GM21825 (cell line): ENCODE results near the gene TIE1.

Source experiments
- ATAC-seq: cut with Tn5 transposase; IDR thresholded peaks from one replicate; pipeline ENCODE4 v1.9.1; 2021; ENCODE audit warnings: mild to moderate bottlenecking, moderate library complexity; ENCODE audit not compliant: unreplicated experiment

Gene TIE1

DNA sequence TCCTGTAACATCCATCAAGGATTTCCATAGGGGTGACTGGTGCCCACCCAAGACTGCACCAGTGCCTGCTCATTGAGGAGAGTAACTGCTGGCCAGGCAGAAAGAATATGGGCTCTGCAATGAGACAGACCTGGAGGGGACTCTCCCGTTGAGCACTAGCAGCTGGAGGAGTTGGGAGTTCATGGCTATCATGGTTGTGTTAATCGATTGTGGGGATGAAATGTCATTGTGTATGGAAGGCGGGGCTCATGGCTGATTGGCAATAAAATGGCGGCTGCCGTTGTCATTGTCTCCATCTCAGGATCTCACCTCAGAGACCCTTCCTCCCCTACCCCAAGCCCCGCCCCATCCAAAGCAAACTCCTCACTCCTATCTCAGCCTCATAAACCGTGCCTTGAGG, 27.1 kb upstream of the TIE1 start:
- ATAC-seq, result no peak

- ATAC-seq, result no peak
These were observed 26.5 kb upstream of the TIE1 start for GRCh38 chr1:43274125-43274803.

GRCh38 chr1:43274804-43275180, 26.0 kb upstream of the TIE1 start:
- no peak for ATAC-seq

DNA sequence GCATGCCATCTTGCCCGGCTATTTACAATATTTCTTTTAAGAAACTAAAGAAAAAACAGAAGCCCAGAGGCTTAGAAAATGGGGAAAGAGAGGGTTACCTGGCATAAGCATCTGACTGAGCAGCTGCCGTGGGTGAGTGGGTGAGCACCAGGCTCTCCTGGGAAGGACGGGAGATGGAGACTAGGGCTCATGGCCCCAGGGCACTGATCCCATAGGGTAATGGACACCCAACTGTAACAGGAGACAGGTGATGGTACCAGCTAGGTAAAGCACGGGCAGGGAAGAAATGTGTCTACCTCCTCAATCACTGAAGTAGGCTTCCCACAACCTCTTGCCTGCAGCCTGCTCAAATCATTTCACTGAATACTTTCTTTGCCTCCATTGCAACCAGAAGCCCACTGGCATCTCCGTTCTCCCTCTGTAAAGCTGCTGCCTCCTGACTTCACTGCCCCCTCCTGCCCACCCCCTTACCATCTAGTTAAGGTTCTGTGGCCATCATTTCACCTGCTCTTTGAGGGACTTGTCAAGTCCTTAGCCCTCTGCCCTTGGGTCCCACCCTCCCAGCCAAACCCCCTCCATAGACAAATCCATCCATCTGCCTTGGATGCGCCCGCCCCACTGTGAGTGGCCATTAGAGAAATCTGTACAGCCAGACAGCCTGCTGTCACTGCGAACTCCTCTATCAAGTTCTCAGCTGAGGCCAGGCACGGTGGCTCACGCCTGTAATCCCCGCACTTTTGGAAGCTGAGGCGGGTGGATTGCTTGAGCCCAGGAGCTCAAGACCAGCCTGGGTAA, 24.8 kb upstream of the TIE1 start:
- no peak for ATAC-seq

DNA sequence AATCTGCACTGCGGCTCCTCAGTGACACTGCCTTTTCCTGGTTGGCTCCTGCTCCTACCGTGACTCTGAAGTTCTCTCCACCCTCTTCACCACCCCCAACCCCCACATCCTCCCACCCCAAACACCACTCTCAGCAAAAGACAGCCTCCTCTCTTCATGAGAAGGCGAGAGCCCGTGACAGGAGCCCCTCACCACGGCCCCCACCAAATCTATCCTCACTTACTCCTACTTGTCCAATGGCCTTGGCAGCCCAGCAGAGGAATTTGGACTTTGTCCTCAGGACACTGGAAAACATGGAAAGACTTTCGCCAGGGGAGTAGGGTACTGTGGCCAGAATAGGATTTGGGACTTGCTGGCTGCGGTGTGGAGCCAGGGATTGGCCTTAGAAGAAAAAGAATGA, 24.1 kb upstream of the TIE1 start:
- ATAC-seq, result no peak

DNA sequence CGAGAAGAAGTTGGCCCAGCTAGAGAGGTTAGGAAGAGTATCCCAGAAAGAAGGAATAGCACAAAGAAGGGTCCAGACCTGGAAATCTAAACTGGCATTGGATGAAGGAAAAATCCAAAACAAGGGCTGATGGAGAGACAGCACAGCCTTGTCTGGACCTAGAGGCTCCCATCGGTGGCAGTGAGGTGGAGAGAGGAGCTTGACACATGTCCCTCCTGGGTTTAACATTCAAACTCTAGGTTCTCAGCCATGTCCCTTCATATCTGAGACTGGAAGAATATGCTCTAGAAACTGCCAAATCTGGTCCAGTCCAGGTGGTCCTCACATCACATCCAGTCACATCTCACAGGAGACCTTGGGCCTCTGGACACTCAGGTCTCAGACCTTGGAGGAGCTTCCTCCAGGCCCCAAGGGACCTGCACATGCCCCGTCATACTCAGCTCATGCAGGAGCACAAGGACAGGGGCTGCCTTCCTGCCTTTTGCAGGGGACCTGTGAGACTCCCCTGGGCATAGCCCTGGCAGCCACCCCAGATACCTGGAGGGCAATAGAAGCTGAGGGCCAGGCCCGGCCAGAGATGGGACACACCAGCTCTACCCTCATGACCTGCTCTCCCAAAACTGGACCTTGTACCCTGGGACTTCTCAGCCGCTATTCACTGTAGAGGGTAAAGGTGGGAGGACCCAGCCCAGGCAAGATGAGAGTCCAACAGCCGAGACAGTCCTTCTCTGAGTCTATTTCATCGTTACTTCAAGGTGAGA, 23.5 kb upstream of the TIE1 start:
- ATAC-seq, result no peak

- no peak for ATAC-seq
These were observed 21.6 kb upstream of the TIE1 start for GRCh38 chr1:43279161-43279560.

DNA sequence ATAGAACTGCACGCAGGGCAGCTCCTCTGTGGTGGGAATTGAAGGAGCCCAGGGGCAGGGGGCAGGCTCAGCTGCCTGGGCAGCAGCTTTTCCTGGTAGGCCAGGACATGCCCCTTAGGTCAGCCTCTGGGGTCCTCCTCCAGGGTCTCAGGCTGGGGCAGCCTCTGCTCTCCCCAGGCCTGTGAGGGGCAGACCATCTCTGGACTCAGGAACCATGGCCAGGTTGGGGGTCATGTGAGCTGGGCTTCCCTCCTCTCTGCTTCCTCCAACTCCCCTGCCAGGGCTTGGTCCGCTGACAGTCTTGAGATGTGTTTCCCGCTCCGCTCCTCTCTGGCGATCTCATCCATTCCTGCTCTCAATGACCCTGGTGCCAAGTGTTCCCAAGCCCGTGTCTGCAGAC, 21.1 kb upstream of the TIE1 start:
- ATAC-seq, result no peak

DNA sequence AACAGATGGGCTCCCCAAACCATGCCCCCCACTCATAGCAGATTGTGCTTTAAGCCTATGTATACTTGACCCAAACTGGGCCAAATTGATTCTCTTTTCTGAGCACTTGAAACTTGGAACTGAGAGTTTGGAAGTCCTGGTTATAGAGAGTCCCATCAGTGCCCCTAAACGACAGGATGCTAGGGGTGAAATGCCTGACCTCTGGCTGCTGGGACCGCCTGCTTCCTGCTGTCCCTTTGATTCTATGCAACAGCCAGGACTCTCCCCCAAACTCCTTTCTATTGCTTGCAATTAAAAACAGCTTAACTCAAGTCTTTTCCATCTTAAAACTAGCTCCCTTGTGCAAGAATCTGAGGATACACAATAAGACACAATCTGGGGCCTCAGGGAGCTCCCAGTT, 20.1 kb upstream of the TIE1 start:
- ATAC-seq, result no peak

DNA sequence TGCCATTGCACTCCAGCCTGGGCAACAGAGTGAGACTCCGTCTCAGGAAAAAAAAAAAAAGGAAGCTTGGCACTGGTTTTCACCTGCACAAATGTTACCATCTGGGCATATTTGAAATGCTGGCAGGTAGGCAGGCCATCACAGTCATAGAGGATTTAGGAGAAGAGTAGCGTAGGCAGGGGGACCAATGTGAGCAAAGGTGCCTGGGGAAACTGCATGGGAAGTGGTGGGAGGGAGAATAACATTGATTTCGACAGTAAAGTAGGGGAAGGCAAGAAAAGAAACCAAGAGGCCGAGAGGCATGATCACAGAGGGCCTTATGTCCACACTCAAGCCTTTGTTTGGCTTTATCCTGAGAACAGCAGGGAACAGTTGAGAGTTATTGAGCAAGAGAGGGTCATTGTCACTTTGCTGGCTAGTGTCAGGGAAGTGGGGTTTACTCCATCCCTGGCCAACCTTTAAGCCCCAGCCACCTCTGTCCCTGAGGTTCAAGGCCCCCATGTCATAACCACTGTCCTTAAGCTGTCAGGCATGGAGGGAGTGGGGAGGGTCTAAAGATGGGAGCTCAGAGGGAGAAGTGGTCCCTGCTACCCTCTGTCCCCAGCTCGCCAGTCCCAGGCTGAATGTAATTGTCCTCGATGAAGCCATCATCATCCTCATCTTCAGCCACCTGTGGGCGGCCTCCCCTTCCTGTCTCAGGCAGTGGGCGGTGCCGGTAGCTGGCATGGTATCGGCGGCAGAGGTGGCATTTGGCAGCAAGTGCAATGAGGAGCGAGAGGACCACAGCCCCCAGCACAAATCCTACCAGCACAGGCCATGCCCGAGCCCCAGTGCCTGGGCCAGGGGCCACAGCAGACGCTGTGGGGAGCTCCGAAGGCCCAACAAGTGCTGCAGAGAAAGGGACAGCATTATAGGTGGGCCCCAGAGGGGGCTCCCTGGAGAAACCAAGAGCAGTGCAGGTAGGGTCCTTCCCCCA, 18.3 kb upstream of the TIE1 start:
- ATAC-seq, result no peak

DNA sequence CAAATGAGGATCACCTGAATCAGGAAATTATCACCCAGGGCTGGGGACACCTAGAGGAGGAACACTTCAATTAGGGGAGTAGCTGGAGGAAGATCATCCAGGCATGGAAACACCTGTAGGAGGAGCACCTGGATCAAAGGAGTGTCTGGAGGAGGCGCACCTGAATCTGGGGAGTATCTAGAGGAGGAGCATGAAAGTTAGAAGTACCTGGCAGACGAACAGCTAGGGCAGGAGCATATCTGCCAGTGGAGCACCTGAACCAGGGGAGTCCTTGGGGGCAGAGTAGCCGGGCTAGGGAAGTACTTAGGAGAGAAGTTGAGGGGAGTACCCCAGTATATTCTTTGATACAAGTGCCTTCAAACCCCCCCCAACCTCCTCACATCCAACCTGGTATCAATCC, 16.7 kb upstream of the TIE1 start:
- no peak for ATAC-seq

DNA sequence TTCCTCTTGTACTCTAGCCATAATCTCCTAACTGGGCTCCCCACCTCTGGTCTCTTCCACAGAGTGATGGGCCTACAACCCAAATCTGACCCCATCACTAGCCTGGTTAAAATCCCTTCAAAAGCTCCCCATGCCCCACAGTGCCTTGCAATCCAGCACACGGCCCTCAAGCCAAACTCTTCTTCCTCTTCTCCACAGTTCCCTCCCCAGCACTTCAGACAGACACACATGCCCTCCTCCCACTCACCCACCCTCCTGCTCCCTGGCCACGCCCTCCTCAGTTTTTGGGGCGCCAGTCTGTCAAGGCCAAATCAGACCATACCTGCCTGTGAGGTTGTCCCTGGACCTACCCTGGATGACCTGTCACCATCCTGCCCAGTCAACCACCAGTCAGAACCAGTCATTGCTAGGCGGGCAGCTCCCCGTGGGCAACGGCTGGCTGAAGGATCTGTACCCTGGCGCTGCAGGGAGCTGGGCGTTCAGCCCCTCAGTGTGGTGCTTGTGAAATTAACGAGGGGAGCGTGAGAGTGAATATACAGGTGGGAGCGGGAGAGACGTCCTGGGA, 16.2 kb upstream of the TIE1 start:
- no peak for ATAC-seq

DNA sequence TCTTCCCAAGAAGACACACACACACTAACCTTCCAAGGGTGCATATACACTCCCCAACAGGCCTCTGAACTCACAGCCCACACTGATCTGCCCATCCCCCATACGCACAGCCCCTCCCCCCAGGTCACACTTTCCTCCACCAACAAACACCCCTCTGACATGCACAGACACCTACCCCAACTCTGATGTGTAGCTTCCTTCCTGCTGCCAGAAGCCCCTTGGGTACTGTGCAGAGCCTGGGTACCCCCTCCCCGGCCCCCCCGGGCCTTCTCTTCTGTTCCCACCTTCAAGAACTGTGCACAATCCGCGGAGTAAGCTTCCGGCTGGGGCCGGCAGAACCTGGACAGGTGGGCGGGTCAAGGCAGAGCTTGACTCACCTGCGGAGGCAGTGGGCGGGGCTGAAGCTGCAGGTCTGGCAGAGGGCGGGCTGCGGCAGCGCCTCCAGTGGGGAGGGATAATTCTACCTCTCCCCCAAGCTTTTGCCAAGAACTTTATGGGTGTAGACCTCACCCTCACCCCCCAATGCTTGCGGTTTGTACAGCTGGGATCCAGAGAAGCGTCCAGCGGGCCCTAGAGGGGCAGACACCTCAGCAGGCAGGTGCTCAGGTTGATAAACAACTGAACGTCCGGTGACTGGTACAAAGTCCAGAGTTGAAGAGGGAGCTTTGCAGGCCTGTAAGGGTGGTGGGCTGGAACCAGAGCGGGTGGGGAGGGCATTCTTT, 15.4 kb upstream of the TIE1 start, which contains the start of gene C1orf210:
C1orf210 (minus strand) TSS at position 313 of the 722 bp plus-strand sequence. CDS start 2,311 bp downstream, outside the sequence.
- no peak for ATAC-seq

GRCh38 chr1:43286115-43286514, 14.7 kb upstream of the TIE1 start:
- ATAC-seq, result no peak

DNA sequence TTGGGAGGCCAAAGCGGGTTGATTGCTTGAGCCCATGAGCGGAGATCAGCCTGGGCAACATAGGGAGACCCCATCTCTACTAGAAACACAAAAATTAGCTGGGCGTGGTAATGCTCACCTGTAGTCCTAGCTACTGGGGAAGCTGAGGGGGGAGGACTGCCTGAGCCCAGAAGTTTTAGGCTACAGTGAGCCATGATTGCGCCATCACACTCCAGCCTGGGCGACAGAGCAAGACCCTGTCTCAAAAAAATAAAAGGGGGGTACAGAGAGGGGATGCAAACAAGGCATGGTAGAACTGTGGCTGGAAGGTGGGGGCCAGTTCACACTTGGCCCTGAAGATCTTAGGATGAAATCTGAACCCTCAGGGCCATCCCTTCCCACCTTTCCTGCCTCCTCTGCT, 14.2 kb upstream of the TIE1 start:
- ATAC-seq, result no peak

DNA sequence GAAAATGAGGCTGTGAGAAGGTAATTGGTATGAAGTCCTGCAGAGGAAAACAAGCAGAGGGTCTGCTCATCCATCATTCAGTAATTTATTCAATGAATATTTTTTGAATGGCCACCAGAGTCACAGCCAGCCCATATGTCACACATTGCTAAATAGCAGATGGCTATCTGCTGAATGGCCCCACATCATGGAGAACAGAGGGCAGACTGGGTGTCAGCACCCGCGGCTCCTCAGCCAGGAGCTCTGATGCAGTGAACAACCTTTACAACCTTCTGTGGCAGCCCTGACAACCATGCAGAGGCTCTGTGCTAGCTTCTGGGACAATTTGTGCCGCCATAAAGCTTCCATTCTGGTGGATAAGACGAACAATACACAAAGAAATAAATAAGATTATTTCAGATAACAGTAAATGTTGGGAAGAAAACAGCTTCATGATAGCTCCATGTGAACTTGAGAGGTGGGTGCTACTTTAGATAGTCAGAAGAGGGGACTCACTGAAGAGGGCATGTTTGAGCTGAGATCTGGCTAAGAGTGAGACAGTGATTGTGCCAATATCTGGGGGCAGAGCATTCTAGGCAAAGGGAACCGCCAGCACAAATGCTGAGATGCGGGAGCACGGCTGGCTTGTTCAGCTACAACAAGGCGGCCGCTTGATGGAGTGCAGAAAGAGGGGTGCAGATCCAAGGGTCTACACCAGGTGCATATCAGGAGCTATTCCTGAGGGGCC, 12.6 kb upstream of the TIE1 start:
- ATAC-seq, result no peak

DNA sequence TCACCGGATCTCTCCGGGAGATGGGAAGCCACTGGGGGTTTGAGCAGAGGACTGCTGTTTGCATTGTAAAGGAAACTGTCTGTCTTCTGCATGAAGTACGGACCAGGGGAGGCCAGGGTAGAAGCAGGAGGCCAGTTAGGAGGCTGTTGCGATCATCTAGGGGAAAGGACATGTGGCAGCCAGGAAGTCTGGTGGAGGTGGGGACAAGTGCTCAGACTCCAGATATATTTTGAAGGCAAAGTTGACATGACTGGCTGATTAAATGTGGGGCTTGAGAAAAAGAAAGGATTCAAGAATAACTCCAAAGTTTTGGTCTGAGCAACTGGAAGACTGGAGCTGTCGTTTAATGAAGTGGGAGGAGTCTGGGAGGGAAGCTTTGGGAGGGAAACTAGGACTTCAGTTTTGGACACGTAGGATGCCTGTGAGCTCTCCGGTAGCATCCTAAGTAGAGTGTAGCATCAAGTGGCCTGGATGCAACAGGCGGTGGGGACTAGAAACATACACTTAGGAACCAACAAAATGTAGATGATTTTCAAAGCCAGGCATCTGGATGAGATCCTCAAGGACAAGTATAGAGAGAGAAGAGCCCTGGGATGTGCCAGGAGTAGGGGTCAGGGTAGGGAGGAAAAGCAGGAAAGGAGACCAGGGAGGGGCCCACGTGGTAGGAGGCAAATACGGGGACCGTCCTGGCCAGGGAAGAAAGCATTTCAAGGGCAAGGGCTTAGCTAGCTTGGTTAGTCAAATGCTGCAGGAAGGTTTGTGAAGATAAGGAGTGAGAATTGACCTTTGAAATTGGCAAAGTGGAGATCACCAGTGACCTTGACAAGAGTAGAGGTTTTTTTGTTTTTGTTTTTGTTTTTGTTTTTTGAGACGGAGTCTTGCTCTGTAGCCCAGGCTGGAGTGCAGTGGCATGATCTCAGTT, 11.7 kb upstream of the TIE1 start:
- ATAC-seq, result no peak

GRCh38 chr1:43292216-43292615, 8.6 kb upstream of the TIE1 start:
- no peak for ATAC-seq
